ENCODE measurements around the gene CAPZB.

Gene CAPZB

DNA sequence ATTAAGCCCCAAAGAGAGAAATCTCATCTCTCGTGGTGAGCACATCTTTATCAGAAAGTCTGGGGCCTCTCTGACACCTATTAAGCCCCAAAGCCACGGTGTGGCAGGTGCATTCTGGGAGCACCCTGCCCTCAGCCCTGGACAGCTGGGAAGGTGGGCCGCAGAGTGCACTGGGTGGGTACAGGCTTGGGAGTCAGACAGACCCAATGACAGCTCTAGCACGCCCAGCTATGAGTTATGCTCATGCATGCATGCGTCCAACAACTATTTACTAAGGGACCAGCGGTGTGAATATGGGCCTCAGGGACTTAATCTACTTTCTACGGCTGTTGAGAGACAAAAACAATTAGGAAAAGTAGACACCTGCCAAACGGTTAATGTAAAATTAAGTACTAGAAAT is 126.6 kb downstream of the CAPZB start:
- DNase-seq (ENCODE audit: low read depth, low spot score): no peak
- H3K27ac ChIP-seq: no peak overlapping the region

GRCh38 chr1:19357299-19357986 is 127.9 kb downstream of the CAPZB start:
- no peak for DNase-seq (ENCODE audit: low read depth, low spot score)
- no peak overlapping the region for H3K27ac ChIP-seq

GRCh38 chr1:19356266-19356665 is 129.1 kb downstream of the CAPZB start:
- no peak for DNase-seq (ENCODE audit: low read depth, low spot score)
- H3K27ac ChIP-seq: no peak overlapping the region

GRCh38 chr1:19354531-19354981 is 130.8 kb downstream of the CAPZB start:
- H3K27ac ChIP-seq: no peak overlapping the region
- DNase-seq (ENCODE audit: low read depth, low spot score): no peak

DNA sequence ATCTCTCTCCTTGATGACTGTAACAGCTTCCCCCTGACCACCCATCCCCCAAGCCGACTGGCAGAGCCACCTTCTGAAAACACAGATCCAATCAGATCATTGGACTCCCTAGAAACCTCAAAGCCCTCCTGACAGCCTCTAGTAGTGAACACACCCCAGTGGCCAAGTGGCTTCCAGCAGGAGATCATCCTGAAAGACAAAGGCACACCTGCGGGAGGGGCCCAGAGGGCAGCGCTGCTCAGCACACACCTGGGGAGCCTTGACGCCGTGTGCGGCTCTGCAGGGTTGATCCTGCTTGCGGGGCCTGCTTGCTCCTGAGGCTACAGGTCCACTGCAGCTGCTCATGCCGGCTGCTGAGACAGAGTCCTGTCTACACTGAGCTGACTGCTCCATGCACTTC is 131.7 kb downstream of the CAPZB start:
- no peak overlapping the region for H3K27ac ChIP-seq
- no peak for DNase-seq (ENCODE audit: low read depth, low spot score)

GRCh38 chr1:19352839-19353238 is 132.5 kb downstream of the CAPZB start:
- no peak for DNase-seq (ENCODE audit: low read depth, low spot score)
- no peak overlapping the region for H3K27ac ChIP-seq

DNA sequence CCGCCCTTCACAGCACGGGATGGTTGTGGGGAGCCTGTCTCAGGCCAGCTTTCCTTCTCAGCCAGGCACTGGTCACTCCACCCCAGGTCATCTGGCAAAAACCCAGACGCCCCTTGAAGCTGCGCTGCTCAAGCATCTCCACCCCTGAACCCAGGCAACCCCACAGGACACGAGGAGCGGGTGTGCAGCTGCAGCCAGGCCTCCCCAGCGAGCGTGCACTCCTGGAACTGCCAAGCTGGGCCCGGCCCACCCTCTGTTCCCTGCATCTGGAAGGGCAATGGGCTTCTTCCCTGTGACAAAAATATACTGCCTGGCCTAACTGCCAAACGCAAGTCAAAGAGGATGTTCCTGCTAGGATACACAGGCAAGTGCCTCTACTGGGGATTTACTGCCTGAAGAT is 133.5 kb downstream of the CAPZB start:
- no peak overlapping the region for H3K27ac ChIP-seq
- no peak for DNase-seq (ENCODE audit: low read depth, low spot score)

- H3K27ac ChIP-seq: no peak overlapping the region
- DNase-seq (ENCODE audit: low read depth, low spot score): no peak
Observed at GRCh38 chr1:19350566-19350965, 134.8 kb downstream of the CAPZB start.

DNA sequence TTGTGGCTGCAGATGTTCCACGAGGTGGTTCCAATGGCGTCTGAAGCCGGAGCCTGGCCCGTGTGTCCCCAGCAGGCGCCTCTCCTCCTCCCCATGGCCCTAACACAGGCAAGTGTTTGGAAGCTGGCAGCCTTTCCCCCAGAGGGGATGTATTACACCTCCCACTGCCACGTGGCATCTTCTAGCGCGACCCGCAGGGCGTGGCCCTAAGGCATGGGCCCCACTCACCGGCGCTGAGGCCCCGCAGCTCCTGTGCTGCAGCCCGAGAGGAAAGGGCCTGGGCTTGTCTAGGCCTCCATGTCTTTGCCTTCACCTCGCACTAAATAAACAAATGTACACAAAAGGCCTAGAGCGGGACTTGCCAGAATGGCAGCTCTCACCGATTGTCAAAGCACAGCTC is 135.3 kb downstream of the CAPZB start:
- no peak for DNase-seq (ENCODE audit: low read depth, low spot score)
- H3K27ac ChIP-seq: no peak overlapping the region

- no peak overlapping the region for H3K27ac ChIP-seq
Observed at GRCh38 chr1:19348441-19349198, 136.7 kb downstream of the CAPZB start.

GRCh38 chr1:19347533-19348172 is 137.7 kb downstream of the CAPZB start:
- DNase-seq (ENCODE audit: low read depth, low spot score): no peak
- no peak overlapping the region for H3K27ac ChIP-seq

More at GRCh38 chr1:19348441-19349198, 136.7 kb downstream of the CAPZB start:
- no peak for DNase-seq (ENCODE audit: low read depth, low spot score)

GRCh38 chr1:19346026-19346425 is 139.3 kb downstream of the CAPZB start:
- DNase-seq (ENCODE audit: low read depth, low spot score): no peak
- no peak overlapping the region for H3K27ac ChIP-seq

DNA sequence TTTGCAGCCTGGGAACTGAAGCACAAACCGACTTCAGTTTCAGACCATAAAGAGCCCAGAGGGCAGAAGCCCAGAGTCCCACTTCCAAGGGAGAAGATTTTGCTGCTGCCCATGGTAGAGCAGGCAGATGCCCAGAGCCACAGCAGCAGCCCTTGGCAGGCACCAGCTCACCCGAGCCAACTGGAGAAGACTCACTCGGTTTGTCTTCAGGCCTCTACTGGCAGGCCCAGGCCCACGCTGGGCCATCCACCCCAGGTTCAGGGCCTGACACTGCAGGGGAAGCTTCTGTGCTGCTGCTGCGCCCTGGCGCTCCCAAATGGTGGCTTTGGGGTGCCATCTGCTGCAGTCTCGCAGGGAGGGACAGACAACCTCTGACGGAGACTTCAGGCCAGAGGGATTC is 139.9 kb downstream of the CAPZB start:
- no peak for DNase-seq (ENCODE audit: low read depth, low spot score)
- H3K27ac ChIP-seq: no peak overlapping the region

- DNase-seq (ENCODE audit: low read depth, low spot score): no peak
- H3K27ac ChIP-seq: no peak overlapping the region
Observed at GRCh38 chr1:19344831-19345230, 140.5 kb downstream of the CAPZB start.

DNA sequence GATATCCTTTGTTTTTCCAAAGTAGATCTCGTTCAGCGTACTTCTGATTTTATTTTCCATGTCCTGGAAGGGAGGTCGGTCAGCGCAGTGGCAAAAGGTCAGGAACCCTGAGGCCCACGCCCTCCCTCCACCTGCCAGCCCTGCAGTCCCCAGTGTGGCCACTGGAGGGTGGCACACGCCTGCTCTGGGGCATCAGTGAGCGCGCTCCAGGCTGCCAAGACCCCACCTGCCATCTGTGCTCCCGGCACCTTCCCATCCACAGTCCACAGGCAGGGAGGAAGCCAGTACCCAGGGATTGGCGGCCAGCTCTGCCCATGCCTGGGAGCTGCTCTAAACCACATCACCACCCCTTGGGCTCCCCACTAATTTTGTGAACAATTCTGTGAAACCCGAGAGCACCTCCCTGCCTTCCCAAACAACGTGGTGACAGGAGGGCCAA is 140.9 kb downstream of the CAPZB start:
- no peak overlapping the region for H3K27ac ChIP-seq
- DNase-seq (ENCODE audit: low read depth, low spot score): no peak

DNA sequence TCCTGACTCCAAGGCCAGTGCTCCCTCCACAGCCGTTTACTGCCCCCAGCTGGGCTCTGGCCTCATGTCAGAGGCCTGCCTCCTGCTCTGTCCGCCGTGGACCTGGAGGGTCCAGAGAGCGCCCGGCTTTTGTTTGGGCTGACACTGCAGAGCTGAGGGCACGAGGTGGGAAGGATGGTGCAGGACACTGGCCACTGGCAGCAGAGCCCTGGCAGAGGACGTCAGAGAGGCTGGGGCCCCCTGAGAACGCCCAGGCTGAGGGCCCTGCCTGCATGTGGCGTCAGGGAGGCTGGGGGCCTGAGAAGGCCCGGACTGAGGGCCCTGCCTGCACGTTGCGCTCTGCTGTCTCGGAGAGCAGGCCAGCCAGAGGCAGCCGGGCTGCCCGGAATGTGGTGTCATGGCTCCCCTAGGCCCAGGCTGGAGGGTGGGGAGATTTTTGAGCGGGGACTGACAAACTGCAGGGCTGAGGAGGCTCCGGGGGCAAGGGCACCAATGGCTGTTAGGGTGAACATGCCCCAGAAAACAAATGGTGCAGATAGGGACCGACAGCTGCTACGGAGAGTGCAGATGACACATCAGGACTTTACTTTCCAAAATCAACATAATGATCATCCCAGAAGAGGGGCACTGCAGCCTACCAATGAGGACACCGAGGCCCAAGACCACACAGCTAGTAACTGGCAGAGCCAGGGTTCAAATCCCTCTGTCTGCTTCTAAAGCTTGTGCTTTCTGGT is 141.6 kb downstream of the CAPZB start:
- no peak overlapping the region for H3K27ac ChIP-seq
- DNase-seq (ENCODE audit: low read depth, low spot score): no peak

DNA sequence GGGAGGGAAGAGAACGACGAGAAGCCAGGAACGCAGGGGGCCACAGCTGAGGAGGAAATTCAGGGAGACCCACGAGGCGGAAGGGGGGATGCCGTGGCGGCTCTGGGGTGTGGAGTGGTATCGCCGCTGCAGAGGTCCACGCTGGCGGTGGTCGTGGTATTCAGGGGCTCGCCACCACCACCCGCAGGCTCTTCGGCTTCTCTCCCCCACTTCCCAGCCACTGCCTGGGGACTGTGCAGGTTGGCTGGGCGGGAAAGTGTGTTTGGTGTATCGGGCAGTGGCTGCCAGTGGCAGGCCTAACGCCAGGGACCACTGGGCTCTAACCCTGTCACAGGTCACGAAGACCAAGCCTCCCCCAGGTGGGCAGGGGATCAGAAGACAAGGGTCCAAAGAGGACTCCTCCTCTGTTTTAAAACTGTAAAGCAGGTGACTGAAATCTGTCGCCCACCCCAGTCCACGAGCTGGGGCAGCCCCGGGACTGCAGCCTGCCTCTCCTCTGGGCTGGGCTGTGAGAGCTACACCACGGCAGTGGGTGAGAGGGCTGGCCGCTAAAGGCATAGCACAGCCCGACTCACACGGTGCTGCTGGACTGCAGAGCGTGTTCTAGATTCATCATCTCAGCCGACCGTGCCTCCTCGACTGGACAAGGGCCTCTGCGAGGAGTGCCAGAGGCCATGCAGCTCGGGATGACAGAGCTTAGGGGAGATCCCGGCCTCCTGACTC is 142.3 kb downstream of the CAPZB start:
- no peak overlapping the region for H3K27ac ChIP-seq
- no peak for DNase-seq (ENCODE audit: low read depth, low spot score)

- H3K27ac ChIP-seq: no peak overlapping the region
Observed at GRCh38 chr1:19342062-19342750, 143.1 kb downstream of the CAPZB start.

More at GRCh38 chr1:19342062-19342750, 143.1 kb downstream of the CAPZB start:
- DNase-seq (ENCODE audit: low read depth, low spot score): no peak

Measured in epithelial cell of prostate (primary cell).